ENCODE results near the gene SIX1. TPM values are rescaled to one million over a fixed set of nuclear protein-coding genes. Genes with fewer than 3 reads are reported as not detected.

SIX1 gene
- 0.12 TPM for total RNA-seq

GRCh38 chr14:60648934-60649874 is at the start of gene SIX1:
SIX1 (minus strand) TSS chr14:60649477; CDS start chr14:60649189, 288 bp downstream.
- ATAC-seq, result peak; percentile 75

GRCh38 chr14:60695327-60695726 is 46.0 kb upstream of the SIX1 start:
- ATAC-seq, result no peak

GRCh38 chr14:60691383-60692113 is 42.3 kb upstream of the SIX1 start:
- ATAC-seq, result no peak

- ATAC-seq, result no peak
These were observed 37.6 kb upstream of the SIX1 start for GRCh38 chr14:60686865-60687264.

- no peak for ATAC-seq
These were observed 34.9 kb upstream of the SIX1 start for GRCh38 chr14:60684203-60684602.

- ATAC-seq, result no peak
These were observed 32.0 kb upstream of the SIX1 start for GRCh38 chr14:60681271-60681670.

GRCh38 chr14:60680511-60680910 is 31.2 kb upstream of the SIX1 start:
- ATAC-seq, result no peak

GRCh38 chr14:60679566-60680258 is 30.4 kb upstream of the SIX1 start:
- ATAC-seq, result no peak

- ATAC-seq, result no peak
These were observed 28.4 kb upstream of the SIX1 start for GRCh38 chr14:60677701-60678100.

- no peak for ATAC-seq
These were observed 21.7 kb upstream of the SIX1 start for GRCh38 chr14:60670989-60671388.

GRCh38 chr14:60668431-60669112 is 19.3 kb upstream of the SIX1 start:
- ATAC-seq, result no peak

- ATAC-seq, result no peak
These were observed 15.9 kb upstream of the SIX1 start for GRCh38 chr14:60665177-60665550.

GRCh38 chr14:60662982-60663381 is 13.7 kb upstream of the SIX1 start:
- ATAC-seq, result no peak

- no peak for ATAC-seq
These were observed 12.4 kb upstream of the SIX1 start for GRCh38 chr14:60661721-60662120.

GRCh38 chr14:60658909-60659585 is 9.8 kb upstream of the SIX1 start:
- no peak for ATAC-seq

GRCh38 chr14:60658211-60658690 is 9.0 kb upstream of the SIX1 start:
- ATAC-seq, result no peak

GRCh38 chr14:60657456-60658210 is 8.4 kb upstream of the SIX1 start:
- peak; percentile 12 for ATAC-seq

GRCh38 chr14:60656686-60657455 is 7.6 kb upstream of the SIX1 start:
- peak; percentile 72 for ATAC-seq

GRCh38 chr14:60655898-60656685 is 6.8 kb upstream of the SIX1 start:
- no peak for ATAC-seq
